Heart right ventricle (tissue), 16 donors: ENCODE results near the gene RRM2. TPM values are rescaled to one million over a fixed set of nuclear protein-coding genes. Genes with fewer than 3 reads are reported as not detected.

Experiments
- ATAC-seq, 8 donors: fragments of 200-7000 bp; cut with Tn5 transposase; one replicate each; pipeline ENCODE4 v1.9.1; 2020; ENCODE audit warnings: mild to moderate bottlenecking in 8 of 8, moderate library complexity in 8 of 8, moderate number of reproducible peaks in 1 of 8
- DNase-seq, 2 donors: peaks; one replicate each; pipeline ENCODE4 v3.0.0-alpha.2; 2020
- H3K27ac ChIP-seq, 10 donors: fragments of 200-600 bp; sonication (generic) in 2 of 10; one replicate each; pipeline versions ENCODE4 v1.5.0 to v1.8.0; 2020 to 2022; ENCODE audit warnings: mild to moderate bottlenecking in 3 of 10
- H3K27me3 ChIP-seq, 7 donors: fragments of 200-600 bp; one replicate each; pipeline ENCODE4 v1.8.0; 2021 to 2022; ENCODE audit warnings: mild to moderate bottlenecking in 2 of 7
- H3K36me3 ChIP-seq, 9 donors: fragments of 200-600 bp; sonication (generic) in 1 of 9; one replicate each; pipeline versions ENCODE4 v1.5.0 to v1.8.0; 2020 to 2022; ENCODE audit warnings: mild to moderate bottlenecking in 2 of 9
- H3K4me1 ChIP-seq, 9 donors: fragments of 200-600 bp; sonication (generic) in 1 of 9; one replicate each; pipeline versions ENCODE4 v1.5.0 to v1.8.0; 2020 to 2022; ENCODE audit warnings: mild to moderate bottlenecking in 4 of 9
- H3K4me3 ChIP-seq, 10 donors: fragments of 200-600 bp; sonication (generic) in 2 of 10; one replicate each; pipeline versions ENCODE4 v1.5.0 to v1.8.0; 2020 to 2022; ENCODE audit warnings: mild to moderate bottlenecking in 7 of 10, moderate library complexity in 2 of 10
- H3K9me3 ChIP-seq, 11 donors: fragments of 200-600 bp in 10 of 11; sonication (generic) in 2 of 11; one replicate each; pipeline versions ENCODE4 v1.5.0 to v1.8.0; 2013 to 2022; ENCODE audit warnings: mild to moderate bottlenecking in 2 of 11, control low read depth in 1 of 11, moderate library complexity in 1 of 11
- CTCF ChIP-seq, 9 donors: fragments of 200-600 bp; sonication (generic) in 2 of 9; IDR thresholded peaks; one replicate each; pipeline versions ENCODE4 v1.5.0 to v1.8.0; 2021 to 2022; ENCODE audit warnings: antibody characterized with exemption in 9 of 9, mild to moderate bottlenecking in 5 of 9, moderate library complexity in 1 of 9
- WGBS, 2 donors: extraction: QIAGEN DNeasy Blood & Tissue Kit; methylation state at CpG; one replicate each; pipeline ENCODE4 v1.1.7; 2013; ENCODE audit warnings: inconsistent platforms in 1 of 2; 5-methylcytosine and 5-hydroxymethylcytosine counted together
- intact Hi-C, 10 donors: fragments of 100-400 bp; cut with DNase I; formaldehyde crosslinking; loops; one replicate each; pipeline versions ENCODE4 v1.11.1 to v1.14.2; 2022
- polyA plus RNA-seq, 2 donors: library from polyadenylated mRNA; stranded (reverse); fragments of 200-250 nt; gene quantifications; one replicate each; pipeline ENCODE4 v1.2.3, GENCODE V29; 2013
- total RNA-seq, 10 donors: library from RNA; stranded (reverse); fragmentation: NEBNext Ultra II Directional in 3 of 10; extraction: Animal tissue kit (Norgen Biotek cat#: 25700) in 3 of 10; gene quantifications; one replicate each; pipeline versions ENCODE4 v1.2.1 to v1.2.4, GENCODE V29; 2021 to 2023
- donor health status: Arrhythmogenic right ventricular cardiomyopathy.
- donor health status: ischemic (EF 13 %, LVEDD 7.1; RV severe dilation, severe dysfunction).
- donor health status: healthy with polysubstance abuse.
- donor health status: DM: no; HTN: yes; CAD: no.
- donor health status: DM: no; HTN: no; CAD: no.
- donor health status: ischemic (EF 25% LVEDD 6.9; RV normal size, moderate dysfunction).
- donor health status: ischemic (EF 25% LVEDD 5.7; RV mildly dilated, moderate dysfunction).
- donor health status: healthy.
- donor health status: DM: yes; HTN: yes; CAD: no.
- donor health status: Ischemic cardiomyopathy.
- donor health status: ischemic (EF 35%, LVEDD 5.7; RV mildly dilated, moderate dysfunction).
- donor health status: nonischemic (EF 11% LVEDD 7.7; RV severe dilation, severe dysfunction).
- donor health status: DM: yes; HTN: yes; CAD: no.
- donor health status: PGD.
- donor health status: ischemic (EF 29% LVEDD 5.4; RV normal size, mild dysfunction).
- donor health status: nonischemic (EF 23%, LVEDD 6.1; RV moderate dilation, normal function).

RRM2 gene
- total and polyA plus RNA-seq, 12 donors = 0.08 to 18.7 (median 0.85) TPM

- intact Hi-C loops = loop anchor here in 9 of 10 donors (5.0 to 10.0 kb wide), 7 partner anchors 173 to 538 kb away; partner anchors contain the start of gene HPCAL1 (in 2 of the 9)
- ATAC-seq (no peak), DNase-seq (no peak)
- Histone ChIP-seq H3K9me3 (no peaks in the 10 kb centered on the region), H3K27me3 (no peaks in the 10 kb centered on the region), H3K27ac (no peak overlapping the region), H3K4me3 (no peak overlapping the region), H3K4me1 (peaks cover 0 to 26% (median 0%) of the 10 kb centered on the region in 9 donors), H3K36me3 (peaks cover 0 to 16% (median 0%) of the 10 kb centered on the region in 9 donors)
- no peak for TF ChIP-seq CTCF (IDR thresholded peaks at IDR 0.05)
- 92 to 95% methylated on average over 3 of the region's 3 CpGs for WGBS, 2 donors
These were observed 7.0 kb downstream of the RRM2 start for GRCh38 chr2:10129490-10129889.

- intact Hi-C loops = loop anchor here in 1 of 10 donors (10.0 kb wide), 1 partner anchor 533 kb away; no protein-coding TSS in a partner anchor
- DNase-seq (no peak), ATAC-seq (no peak)
- no peak overlapping the region for H3K27ac ChIP-seq
- TF ChIP-seq CTCF (IDR thresholded peaks at IDR 0.05) = no peak
- peaks cover 0 to 15% (median 0%) of the 10 kb centered on the region in 9 donors for H3K36me3 ChIP-seq
- 94 to 95% methylated on average over 7 of the region's 7 CpGs for WGBS, 2 donors
- H3K4me1 ChIP-seq = no peaks in the 10 kb centered on the region
- H3K9me3 ChIP-seq = no peaks in the 10 kb centered on the region
- H3K4me3 ChIP-seq = no peak overlapping the region
- H3K27me3 ChIP-seq = no peaks in the 10 kb centered on the region
These were observed 9.6 kb downstream of the RRM2 start for GRCh38 chr2:10132043-10132575.

DNA sequence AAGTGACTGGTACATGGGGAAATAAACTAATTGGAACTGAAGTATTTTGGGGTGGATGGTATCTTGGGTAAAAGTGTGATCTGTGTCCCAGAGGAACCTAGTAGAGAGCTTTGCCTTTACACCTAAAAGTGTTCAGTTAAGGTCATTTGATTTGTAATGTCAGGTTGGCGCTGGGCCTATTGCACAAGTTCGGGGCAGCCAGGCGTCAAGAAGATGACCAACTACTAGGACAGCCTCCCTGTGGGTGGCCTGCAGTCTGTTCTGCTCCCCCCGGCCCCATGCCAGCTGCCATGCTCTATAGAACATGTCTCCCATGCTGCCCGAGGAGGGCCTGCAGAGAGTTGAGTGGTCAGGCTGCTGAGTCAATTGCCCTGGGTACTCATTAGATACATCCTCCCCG, 10.1 kb downstream of the RRM2 start:
- no peak for TF ChIP-seq CTCF (IDR thresholded peaks at IDR 0.05)
- intact Hi-C loops = loop anchor here in 1 of 10 donors (10.0 kb wide), 1 partner anchor 532 kb away; no protein-coding TSS in a partner anchor
- DNase-seq = no peak

DNA sequence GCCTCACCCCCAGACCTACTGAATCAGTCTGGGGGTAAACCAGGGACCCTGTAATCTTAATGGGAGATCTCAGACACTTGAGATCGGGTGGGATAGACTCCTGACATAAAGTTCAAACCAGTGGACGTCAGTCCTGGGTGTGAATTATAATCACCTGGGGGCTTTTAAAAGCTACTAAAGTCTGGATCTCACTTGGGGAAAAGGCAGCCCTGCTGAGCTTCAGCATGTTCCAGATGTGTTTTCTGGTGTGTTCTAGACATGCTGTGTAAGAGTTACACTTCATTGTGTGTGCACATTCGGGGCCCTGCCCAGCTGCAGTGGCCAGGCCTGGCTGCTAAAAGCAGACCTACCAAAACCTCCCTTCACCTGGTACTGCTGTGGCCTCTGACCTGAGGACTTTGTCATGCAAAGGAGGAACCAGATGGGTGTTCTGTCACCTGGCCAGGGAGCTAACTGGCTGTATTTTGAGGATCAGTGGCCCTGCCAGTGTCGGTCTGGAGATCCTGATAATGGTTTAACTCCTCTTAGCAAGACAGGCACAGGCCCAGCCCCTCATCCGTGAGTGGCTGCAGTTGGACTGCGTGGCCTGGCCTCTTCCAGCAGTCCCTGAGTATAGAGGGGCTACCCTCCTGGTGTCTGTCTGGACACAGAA, 10.6 kb downstream of the RRM2 start:
- H3K4me3 ChIP-seq = no peak overlapping the region
- H3K27ac ChIP-seq = no peak overlapping the region
- WGBS, 2 donors = 88 to 89% methylated on average over 6 of the region's 6 CpGs
- no peaks in the 10 kb centered on the region for H3K9me3 ChIP-seq
- H3K4me1 ChIP-seq = no peaks in the 10 kb centered on the region
- TF ChIP-seq CTCF (IDR thresholded peaks at IDR 0.05) = no peak
- intact Hi-C loops = loop anchor here in 1 of 10 donors (10.0 kb wide), 1 partner anchor 532 kb away; no protein-coding TSS in a partner anchor
- no peaks in the 10 kb centered on the region for H3K27me3 ChIP-seq
- H3K36me3 ChIP-seq = peaks cover 0 to 10% (median 0%) of the 10 kb centered on the region in 9 donors
- ATAC-seq (peak in 1 of 8 donors; percentile 14), DNase-seq (no peak)

More for the DNA sequence above, 10.1 kb downstream of the RRM2 start:
- H3K4me1 ChIP-seq = no peaks in the 10 kb centered on the region
- no peak overlapping the region for H3K4me3 ChIP-seq
- no peaks in the 10 kb centered on the region for H3K9me3 ChIP-seq
- H3K27ac ChIP-seq = no peak overlapping the region
- ATAC-seq = peak in 1 of 8 donors; percentile 11
- H3K27me3 ChIP-seq = no peaks in the 10 kb centered on the region
- H3K36me3 ChIP-seq = peaks cover 0 to 10% (median 0%) of the 10 kb centered on the region in 9 donors
- 91 to 99% methylated on average over 6 of the region's 6 CpGs for WGBS, 2 donors
